Measurements from ENCODE around the gene HEXIM1. TPM values are rescaled to one million over a fixed set of nuclear protein-coding genes. Genes with fewer than 3 reads are reported as not detected.

The HEXIM1 gene
- total and polyA plus RNA-seq, 2 experiments from 2014 or later, result 9.2 to 10.9 TPM

DNA sequence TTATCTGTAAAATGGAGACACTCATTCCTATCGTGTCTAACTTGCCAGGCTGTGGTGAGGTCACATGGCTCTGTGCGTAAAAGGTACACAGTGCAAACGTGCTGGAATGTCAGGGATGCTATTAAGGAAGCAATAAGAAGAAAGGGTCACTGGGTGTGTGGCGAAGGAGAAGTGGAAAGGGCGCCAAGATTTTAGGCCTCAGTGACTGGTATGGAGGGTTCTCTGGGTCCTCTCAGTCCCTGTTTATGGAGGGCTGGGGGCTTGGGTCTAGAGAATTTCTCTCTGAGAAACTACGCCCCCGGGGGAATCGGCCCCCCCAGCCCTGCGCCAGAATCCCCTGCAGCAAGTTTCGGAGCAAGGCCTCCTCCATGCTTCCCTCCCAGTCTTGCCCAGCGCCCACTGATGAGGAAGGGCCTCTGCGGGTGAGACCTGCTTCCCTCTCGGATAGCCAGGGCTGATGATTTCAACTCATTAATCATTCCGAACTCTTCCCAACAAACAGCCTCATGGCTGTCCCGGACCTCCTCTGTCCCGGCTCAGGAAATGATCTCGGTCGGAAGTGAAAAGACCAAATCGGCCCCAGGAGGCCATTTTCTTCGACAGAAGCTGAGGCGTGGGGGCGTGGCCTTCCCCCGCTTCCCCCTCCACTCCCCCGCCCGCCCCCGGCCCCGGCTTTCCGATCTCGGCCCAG is 1.2 kb upstream of the HEXIM1 start (continued):
- TF ChIP-seq, protein P1, sequence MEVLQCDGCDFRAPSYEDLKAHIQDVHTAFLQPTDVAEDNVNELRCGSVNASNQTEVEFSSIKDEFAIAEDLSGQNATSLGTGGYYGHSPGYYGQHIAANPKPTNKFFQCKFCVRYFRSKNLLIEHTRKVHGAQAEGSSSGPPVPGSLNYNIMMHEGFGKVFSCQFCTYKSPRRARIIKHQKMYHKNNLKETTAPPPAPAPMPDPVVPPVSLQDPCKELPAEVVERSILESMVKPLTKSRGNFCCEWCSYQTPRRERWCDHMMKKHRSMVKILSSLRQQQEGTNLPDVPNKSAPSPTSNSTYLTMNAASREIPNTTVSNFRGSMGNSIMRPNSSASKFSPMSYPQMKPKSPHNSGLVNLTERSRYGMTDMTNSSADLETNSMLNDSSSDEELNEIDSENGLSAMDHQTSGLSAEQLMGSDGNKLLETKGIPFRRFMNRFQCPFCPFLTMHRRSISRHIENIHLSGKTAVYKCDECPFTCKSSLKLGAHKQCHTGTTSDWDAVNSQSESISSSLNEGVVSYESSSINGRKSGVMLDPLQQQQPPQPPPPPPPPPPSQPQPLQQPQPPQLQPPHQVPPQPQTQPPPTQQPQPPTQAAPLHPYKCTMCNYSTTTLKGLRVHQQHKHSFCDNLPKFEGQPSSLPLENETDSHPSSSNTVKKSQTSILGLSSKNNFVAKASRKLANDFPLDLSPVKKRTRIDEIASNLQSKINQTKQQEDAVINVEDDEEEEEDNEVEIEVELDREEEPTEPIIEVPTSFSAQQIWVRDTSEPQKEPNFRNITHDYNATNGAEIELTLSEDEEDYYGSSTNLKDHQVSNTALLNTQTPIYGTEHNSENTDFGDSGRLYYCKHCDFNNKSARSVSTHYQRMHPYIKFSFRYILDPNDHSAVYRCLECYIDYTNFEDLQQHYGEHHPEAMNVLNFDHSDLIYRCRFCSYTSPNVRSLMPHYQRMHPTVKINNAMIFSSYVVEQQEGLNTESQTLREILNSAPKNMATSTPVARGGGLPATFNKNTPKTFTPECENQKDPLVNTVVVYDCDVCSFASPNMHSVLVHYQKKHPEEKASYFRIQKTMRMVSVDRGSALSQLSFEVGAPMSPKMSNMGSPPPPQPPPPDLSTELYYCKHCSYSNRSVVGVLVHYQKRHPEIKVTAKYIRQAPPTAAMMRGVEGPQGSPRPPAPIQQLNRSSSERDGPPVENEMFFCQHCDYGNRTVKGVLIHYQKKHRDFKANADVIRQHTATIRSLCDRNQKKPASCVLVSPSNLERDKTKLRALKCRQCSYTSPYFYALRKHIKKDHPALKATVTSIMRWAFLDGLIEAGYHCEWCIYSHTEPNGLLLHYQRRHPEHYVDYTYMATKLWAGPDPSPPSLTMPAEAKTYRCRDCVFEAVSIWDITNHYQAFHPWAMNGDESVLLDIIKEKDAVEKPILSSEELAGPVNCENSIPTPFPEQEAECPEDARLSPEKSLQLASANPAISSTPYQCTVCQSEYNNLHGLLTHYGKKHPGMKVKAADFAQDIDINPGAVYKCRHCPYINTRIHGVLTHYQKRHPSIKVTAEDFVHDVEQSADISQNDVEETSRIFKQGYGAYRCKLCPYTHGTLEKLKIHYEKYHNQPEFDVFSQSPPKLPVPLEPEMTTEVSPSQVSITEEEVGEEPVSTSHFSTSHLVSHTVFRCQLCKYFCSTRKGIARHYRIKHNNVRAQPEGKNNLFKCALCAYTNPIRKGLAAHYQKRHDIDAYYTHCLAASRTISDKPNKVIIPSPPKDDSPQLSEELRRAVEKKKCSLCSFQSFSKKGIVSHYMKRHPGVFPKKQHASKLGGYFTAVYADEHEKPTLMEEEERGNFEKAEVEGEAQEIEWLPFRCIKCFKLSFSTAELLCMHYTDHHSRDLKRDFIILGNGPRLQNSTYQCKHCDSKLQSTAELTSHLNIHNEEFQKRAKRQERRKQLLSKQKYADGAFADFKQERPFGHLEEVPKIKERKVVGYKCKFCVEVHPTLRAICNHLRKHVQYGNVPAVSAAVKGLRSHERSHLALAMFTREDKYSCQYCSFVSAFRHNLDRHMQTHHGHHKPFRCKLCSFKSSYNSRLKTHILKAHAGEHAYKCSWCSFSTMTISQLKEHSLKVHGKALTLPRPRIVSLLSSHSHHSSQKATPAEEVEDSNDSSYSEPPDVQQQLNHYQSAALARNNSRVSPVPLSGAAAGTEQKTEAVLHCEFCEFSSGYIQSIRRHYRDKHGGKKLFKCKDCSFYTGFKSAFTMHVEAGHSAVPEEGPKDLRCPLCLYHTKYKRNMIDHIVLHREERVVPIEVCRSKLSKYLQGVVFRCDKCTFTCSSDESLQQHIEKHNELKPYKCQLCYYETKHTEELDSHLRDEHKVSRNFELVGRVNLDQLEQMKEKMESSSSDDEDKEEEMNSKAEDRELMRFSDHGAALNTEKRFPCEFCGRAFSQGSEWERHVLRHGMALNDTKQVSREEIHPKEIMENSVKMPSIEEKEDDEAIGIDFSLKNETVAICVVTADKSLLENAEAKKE (CRISPR knock-in tag; IDR thresholded peaks at IDR 0.05), result no peak
- no peak for TF ChIP-seq EZH2phosphoT487 (IDR thresholded peaks at IDR 0.05; ENCODE audit: unreplicated experiment)
- no peak for TF ChIP-seq ZNF114 (CRISPR knock-in tag; IDR thresholded peaks at IDR 0.05)
- TF ChIP-seq JUNB (IDR thresholded peaks at IDR 0.05; ENCODE audit: unreplicated experiment), result no peak
- no peak for TF ChIP-seq POLR2AphosphoS5 (IDR thresholded peaks at IDR 0.05; ENCODE audit: low read depth)
- TF ChIP-seq, protein P2, sequence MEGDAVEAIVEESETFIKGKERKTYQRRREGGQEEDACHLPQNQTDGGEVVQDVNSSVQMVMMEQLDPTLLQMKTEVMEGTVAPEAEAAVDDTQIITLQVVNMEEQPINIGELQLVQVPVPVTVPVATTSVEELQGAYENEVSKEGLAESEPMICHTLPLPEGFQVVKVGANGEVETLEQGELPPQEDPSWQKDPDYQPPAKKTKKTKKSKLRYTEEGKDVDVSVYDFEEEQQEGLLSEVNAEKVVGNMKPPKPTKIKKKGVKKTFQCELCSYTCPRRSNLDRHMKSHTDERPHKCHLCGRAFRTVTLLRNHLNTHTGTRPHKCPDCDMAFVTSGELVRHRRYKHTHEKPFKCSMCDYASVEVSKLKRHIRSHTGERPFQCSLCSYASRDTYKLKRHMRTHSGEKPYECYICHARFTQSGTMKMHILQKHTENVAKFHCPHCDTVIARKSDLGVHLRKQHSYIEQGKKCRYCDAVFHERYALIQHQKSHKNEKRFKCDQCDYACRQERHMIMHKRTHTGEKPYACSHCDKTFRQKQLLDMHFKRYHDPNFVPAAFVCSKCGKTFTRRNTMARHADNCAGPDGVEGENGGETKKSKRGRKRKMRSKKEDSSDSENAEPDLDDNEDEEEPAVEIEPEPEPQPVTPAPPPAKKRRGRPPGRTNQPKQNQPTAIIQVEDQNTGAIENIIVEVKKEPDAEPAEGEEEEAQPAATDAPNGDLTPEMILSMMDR (conservative IDR thresholded peaks at IDR 0.05; ENCODE audit: low read depth in 2 of 2), result no peak
- TF ChIP-seq NANOG (IDR thresholded peaks at IDR 0.05; ENCODE audit: borderline replicate concordance), result no peak
- TF ChIP-seq, protein P3, sequence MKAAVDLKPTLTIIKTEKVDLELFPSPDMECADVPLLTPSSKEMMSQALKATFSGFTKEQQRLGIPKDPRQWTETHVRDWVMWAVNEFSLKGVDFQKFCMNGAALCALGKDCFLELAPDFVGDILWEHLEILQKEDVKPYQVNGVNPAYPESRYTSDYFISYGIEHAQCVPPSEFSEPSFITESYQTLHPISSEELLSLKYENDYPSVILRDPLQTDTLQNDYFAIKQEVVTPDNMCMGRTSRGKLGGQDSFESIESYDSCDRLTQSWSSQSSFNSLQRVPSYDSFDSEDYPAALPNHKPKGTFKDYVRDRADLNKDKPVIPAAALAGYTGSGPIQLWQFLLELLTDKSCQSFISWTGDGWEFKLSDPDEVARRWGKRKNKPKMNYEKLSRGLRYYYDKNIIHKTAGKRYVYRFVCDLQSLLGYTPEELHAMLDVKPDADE (IDR thresholded peaks at IDR 0.05), result no peak
- no peak for TF ChIP-seq ZNF331 (CRISPR knock-in tag; IDR thresholded peaks at IDR 0.05; ENCODE audit: low read depth)
